Activated naive CD4-positive, alpha-beta T cell treated with Interleukin-2 at 50 U/mL for 16 hours (primary cell): ENCODE measurements around the gene ARHGAP42.

Source experiments
- DNase-seq: peaks from one replicate; pipeline ENCODE4 v3.0.0-alpha.2; 2020

Gene ARHGAP42

GRCh38 chr11:100761841-100762240 lies 74.8 kb downstream of the ARHGAP42 start:
- DNase-seq: no peak

- no peak for DNase-seq
Measured at GRCh38 chr11:100766764-100767163, 79.7 kb downstream of the ARHGAP42 start.

DNA sequence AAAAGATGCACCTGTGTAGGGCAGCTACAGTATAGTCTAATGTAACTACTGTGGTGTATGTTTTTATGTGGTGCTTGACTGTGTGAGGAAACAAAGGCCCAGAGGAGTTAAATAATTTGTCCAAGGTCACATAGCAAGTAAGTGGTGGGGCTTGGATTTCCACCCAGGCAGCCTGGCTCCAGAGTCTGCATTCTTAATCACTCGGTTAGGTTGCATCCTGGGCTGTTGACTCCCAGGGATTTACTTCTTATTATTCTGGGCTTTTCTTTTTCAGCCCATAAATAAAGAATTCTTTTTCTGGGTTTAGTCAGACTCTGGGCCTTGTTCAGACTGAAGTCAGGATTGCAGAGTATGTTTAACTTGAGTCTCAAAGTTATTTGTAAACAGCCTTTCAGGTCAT lies 82.1 kb downstream of the ARHGAP42 start:
- no peak for DNase-seq

- DNase-seq: no peak
Measured at GRCh38 chr11:100769617-100770016, 82.5 kb downstream of the ARHGAP42 start.

DNA sequence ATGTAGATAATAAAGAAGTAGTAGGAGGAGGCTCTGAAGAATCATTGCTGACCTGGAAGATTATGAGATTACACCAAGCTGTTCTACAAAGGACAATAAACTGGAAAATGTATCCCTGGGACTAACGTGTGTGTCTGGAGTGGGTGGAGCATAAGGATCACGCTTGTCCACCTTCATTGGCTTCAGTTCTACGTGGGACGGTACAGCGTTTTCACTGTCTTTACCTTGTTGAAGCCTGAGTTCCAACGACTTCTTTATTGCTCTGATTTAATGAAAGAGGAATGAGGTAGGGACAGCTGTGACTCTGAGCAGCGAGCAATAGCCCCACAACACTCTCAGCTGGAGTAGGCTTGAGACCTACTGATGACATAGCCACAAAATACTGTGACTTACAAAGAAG lies 87.0 kb downstream of the ARHGAP42 start:
- no peak for DNase-seq

GRCh38 chr11:100774859-100775258 lies 87.8 kb downstream of the ARHGAP42 start:
- no peak for DNase-seq

- no peak for DNase-seq
Measured at GRCh38 chr11:100776212-100776896, 89.3 kb downstream of the ARHGAP42 start.

GRCh38 chr11:100777103-100777502 lies 90.0 kb downstream of the ARHGAP42 start:
- no peak for DNase-seq

- DNase-seq: no peak
Measured at GRCh38 chr11:100777736-100778135, 90.6 kb downstream of the ARHGAP42 start.

- no peak for DNase-seq
Measured at GRCh38 chr11:100778166-100778785, 91.2 kb downstream of the ARHGAP42 start.

- DNase-seq: no peak
Measured at GRCh38 chr11:100780470-100780869, 93.4 kb downstream of the ARHGAP42 start.

- DNase-seq: no peak
Measured at GRCh38 chr11:100785148-100785983, 98.3 kb downstream of the ARHGAP42 start.

- no peak for DNase-seq
Measured at GRCh38 chr11:100788561-100789295, 101.6 kb downstream of the ARHGAP42 start.

DNA sequence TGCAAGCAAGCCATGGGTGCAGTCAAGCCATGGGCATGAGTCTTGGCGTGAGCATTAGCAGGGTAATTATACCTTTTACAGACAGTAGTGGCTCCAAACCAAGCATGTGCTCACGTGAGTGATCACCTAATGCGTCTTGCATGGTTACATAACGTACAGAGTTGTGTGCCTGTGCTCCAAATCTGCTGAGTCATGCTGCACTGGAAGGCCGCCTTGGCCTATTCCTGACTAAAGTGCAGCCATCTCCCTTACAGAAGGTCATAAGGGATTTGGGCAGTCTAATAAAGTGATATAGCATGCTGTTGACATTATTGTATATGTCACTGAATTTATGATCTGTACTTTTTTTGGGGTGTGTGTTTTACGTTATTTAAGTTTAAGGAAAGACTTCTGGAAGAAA lies 102.4 kb downstream of the ARHGAP42 start:
- DNase-seq: no peak

GRCh38 chr11:100790073-100790472 lies 103.0 kb downstream of the ARHGAP42 start:
- no peak for DNase-seq

- DNase-seq: no peak
Measured at GRCh38 chr11:100791103-100791502, 104.0 kb downstream of the ARHGAP42 start.

- no peak for DNase-seq
Measured at GRCh38 chr11:100791860-100792259, 104.8 kb downstream of the ARHGAP42 start.

DNA sequence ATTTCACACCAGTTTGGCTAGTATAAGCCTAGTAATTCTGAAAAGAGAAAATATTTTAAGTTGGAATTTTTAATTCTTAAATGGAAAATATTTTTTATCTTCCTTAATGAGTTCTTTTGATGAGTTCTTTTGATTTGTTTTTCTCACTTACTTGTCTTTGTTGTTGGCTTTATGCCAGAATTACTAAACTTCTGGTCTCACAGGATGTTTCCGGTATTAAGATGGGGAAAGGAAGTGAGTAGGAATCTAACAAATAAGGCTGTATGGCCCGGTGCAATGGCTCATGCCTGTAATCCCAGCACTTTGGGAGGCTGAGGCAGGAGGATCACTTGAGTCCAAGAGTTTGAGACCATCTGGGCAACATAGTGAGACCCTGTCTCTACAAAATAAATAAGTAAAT lies 106.4 kb downstream of the ARHGAP42 start:
- DNase-seq: no peak

- no peak for DNase-seq
Measured at GRCh38 chr11:100794446-100794845, 107.4 kb downstream of the ARHGAP42 start.

GRCh38 chr11:100799445-100799844 lies 112.4 kb downstream of the ARHGAP42 start:
- DNase-seq: no peak

DNA sequence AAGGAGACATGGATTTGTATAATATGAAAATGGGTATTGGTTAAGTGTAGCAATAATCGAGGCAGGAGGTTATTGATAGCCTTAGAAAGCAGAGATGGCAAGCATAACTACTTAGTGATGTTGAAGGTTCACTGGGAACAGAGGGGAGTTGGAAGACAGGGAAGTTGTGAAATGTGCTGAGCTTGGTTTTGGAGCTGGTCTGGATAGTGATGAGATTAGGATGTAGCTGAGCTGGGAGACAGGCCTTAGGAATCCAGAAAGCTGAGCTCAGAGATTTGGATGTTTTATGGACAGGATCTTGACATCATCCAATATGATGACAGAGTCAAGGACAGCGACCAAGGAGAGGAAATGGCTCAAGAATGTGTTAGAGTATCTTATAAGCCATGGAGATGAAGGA lies 113.1 kb downstream of the ARHGAP42 start:
- DNase-seq: no peak

DNA sequence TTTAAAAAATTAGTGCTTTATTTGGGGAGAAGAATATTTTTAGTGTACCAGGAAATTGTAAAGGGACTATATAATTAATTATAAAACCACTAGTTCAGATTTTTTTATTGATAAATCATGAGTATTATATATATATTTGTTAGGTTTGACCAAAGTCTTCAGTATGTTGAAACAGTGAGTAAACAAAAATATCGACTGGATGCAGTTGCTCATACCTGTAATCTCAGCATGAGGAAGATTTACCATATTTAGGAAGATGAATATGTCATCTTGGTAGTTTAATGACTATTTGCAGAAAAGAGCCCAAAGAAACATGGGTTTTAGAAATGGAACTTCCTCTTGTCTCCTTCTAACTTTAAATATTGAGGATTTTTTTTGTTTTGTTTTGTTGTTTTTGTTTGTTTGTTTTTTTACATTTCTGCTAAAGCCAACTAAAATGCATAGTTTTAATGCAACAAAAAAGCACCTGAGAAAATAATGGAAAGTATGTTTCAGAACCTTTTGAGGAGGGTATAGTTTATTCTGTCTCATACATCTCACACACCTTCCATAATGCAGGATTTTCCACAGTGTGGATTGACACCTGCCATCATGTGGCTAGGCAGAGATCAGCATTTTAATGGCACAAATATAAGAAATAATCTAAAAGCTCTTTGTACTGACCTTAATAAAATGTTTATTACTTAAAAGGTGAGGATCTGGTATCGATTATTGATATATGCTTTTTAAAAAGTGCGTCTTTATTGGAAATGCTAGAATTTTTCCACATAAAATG lies 114.3 kb downstream of the ARHGAP42 start:
- no peak for DNase-seq
